H1 (cell line): ENCODE data around the gene LHFPL3. TPM values are rescaled to one million over a fixed set of nuclear protein-coding genes. Genes with fewer than 3 reads are reported as not detected.

Experiments
- ATF2 ChIP-seq: IDR thresholded peaks from 2 replicates; pipeline ENCODE4 v1.6.1; 2012; ENCODE audit warnings: low read length, inconsistent platforms
- CEBPB ChIP-seq: IDR thresholded peaks from 2 replicates; pipeline ENCODE4 v1.6.1; 2012; ENCODE audit warnings: low read depth, low read length
- EP300 ChIP-seq, 2 experiments: IDR thresholded peaks; 1 replicate in 1 of 2; 2 replicates in 1 of 2; pipeline ENCODE4 v1.6.1; 2011 to 2012; ENCODE audit warnings: low read depth in 2 of 2, low read length in 2 of 2, mild to moderate bottlenecking in 2 of 2, borderline replicate concordance in 1 of 2, inconsistent platforms in 1 of 2, moderate library complexity in 1 of 2
- NANOG ChIP-seq: IDR thresholded peaks from 2 replicates; pipeline ENCODE4 v1.6.1; 2011; ENCODE audit warnings: low read length, low read depth, mild to moderate bottlenecking, inconsistent platforms; ENCODE audit not compliant: insufficient read depth, poor library complexity, severe bottlenecking
- SIN3A ChIP-seq, 2 experiments: IDR thresholded peaks in 1 of 2; conservative IDR thresholded peaks in 1 of 2; 2 replicates each; pipeline ENCODE4 v1.6.1; 2011 to 2012; ENCODE audit warnings: low read length in 2 of 2, improper control_type of control experiment in 1 of 2, low read depth in 1 of 2, mild to moderate bottlenecking in 1 of 2
- SUZ12 ChIP-seq: fragments of 200-600 bp; sonication (generic); IDR thresholded peaks from 2 replicates; pipeline ENCODE4 v1.6.1; 2012; ENCODE audit warnings: mild to moderate bottlenecking, inconsistent platforms, low read length, moderate library complexity, mixed read lengths
- TAF1 ChIP-seq: IDR thresholded peaks from 2 replicates; pipeline ENCODE4 v1.6.1; 2011; ENCODE audit warnings: mild to moderate bottlenecking, low read depth, low read length
- polyA plus RNA-seq, 7 experiments: library from polyadenylated mRNA; depleted of rRNA in 3 of 7; stranded (reverse) in 5 of 7; unstranded in 2 of 7; fragments of >200 nt in 5 of 7; fragments of 200-250 nt in 2 of 7; gene quantifications; 1 replicate in 5 of 7; 2 replicates in 1 of 7; 4 replicates in 1 of 7; pipeline versions ENCODE4 v1.2.1 to v1.2.3, GENCODE V29; 2011 to 2013; ENCODE audit warnings: missing spikeins in 2 of 7, mixed read lengths in 2 of 7
- total RNA-seq: library from RNA; stranded (reverse); fragmentation: NEBNext Ultra II Directional; extraction: Animal tissue kit (Norgen Biotek cat#: 25700); gene quantifications from 2 replicates; pipeline ENCODE4 v1.2.1, GENCODE V29; 2021
- TF ChIP-seq, protein P1 (sequence below): IDR thresholded peaks from 2 replicates; pipeline ENCODE4 v1.6.1; 2012; ENCODE audit warnings: inconsistent platforms

Gene LHFPL3
- total and polyA plus RNA-seq, 2 of the 8 experiments (the other 6 are each of a cell fraction or from before 2014, with no cell fraction given) = 0.24 to 0.50 TPM

GRCh38 chr7:104926601-104927041 lies 598.2 kb downstream of the LHFPL3 start (continued):
- TF ChIP-seq ATF2 (no peak), EP300 (IDR thresholded peaks at IDR 0.05; ENCODE audit: borderline replicate concordance in 1 of 2, low read depth in 2 of 2, low read length in 2 of 2) (no peak), CEBPB (no peak), NANOG (no peak), SIN3A (conservative IDR thresholded peaks at IDR 0.05 in 1 of 2, IDR thresholded peaks at IDR 0.05 in 1 of 2; ENCODE audit: low read depth in 1 of 2, low read length in 2 of 2) (no peak), SUZ12 (no peak), TAF1 (no peak)
- TF ChIP-seq, protein P1, sequence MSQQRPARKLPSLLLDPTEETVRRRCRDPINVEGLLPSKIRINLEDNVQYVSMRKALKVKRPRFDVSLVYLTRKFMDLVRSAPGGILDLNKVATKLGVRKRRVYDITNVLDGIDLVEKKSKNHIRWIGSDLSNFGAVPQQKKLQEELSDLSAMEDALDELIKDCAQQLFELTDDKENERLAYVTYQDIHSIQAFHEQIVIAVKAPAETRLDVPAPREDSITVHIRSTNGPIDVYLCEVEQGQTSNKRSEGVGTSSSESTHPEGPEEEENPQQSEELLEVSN = no peak
